ENCODE data around the gene RAB33A.

- TF ChIP-seq POLR2AphosphoS5 (IDR thresholded peaks at IDR 0.05; ENCODE audit: low read depth, low read length) = no peak
- TF ChIP-seq POLR2A (IDR thresholded peaks at IDR 0.05; ENCODE audit: low read depth, low read length) = no peak
- TF ChIP-seq TAF1 (IDR thresholded peaks at IDR 0.05; ENCODE audit: low read depth, low read length) = no peak
- no peak for TF ChIP-seq POU2F2 (IDR thresholded peaks at IDR 0.05; ENCODE audit: low read depth, low read length)
- no peak for TF ChIP-seq SPI1 (IDR thresholded peaks at IDR 0.05; ENCODE audit: low read depth, low read length)
These were observed 34.8 kb upstream of the RAB33A start for GRCh38 chrX:130136961-130137360.

Measured in GM12891 (cell line).